Measurements from ENCODE around the gene PACRG. TPM values are rescaled to one million over a fixed set of nuclear protein-coding genes. Genes with fewer than 3 reads are reported as not detected.

PACRG gene
- total and polyA plus RNA-seq, 2 donors = 2.2 to 5.6 TPM

- no peak overlapping the region for H3K4me3 ChIP-seq (ENCODE audit: low read depth, low read length)
- 92% methylated on average over 31 of the region's 31 CpGs for WGBS
- H3K4me1 ChIP-seq (ENCODE audit: insufficient read depth) = no peaks in the 10 kb centered on the region
- no peak overlapping the region for H3K27ac ChIP-seq (ENCODE audit: low read depth)
- no peak for DNase-seq (ENCODE audit: extremely low spot score)
- H3K36me3 ChIP-seq (ENCODE audit: insufficient read depth) = no peaks in the 10 kb centered on the region
Measured at GRCh38 chr6:163195721-163196691, 468.2 kb downstream of the PACRG start.

- no peaks in the 10 kb centered on the region for H3K4me1 ChIP-seq (ENCODE audit: insufficient read depth)
- no peak overlapping the region for H3K4me3 ChIP-seq (ENCODE audit: low read depth, low read length)
- 77% methylated on average over 3 of the region's 3 CpGs for WGBS
- DNase-seq (ENCODE audit: extremely low spot score) = no peak
- H3K27ac ChIP-seq (ENCODE audit: low read depth) = no peak overlapping the region
- H3K36me3 ChIP-seq (ENCODE audit: insufficient read depth) = no peaks in the 10 kb centered on the region
Measured at GRCh38 chr6:163197839-163198238, 470.1 kb downstream of the PACRG start.

- no peak overlapping the region for H3K4me3 ChIP-seq (ENCODE audit: low read depth, low read length)
- H3K4me1 ChIP-seq (ENCODE audit: insufficient read depth) = no peaks in the 10 kb centered on the region
- DNase-seq (ENCODE audit: extremely low spot score) = no peak
- WGBS = 90% methylated on average over 6 of the region's 6 CpGs
- H3K27ac ChIP-seq (ENCODE audit: low read depth) = no peak overlapping the region
- no peaks in the 10 kb centered on the region for H3K36me3 ChIP-seq (ENCODE audit: insufficient read depth)
Measured at GRCh38 chr6:163198396-163198795, 470.6 kb downstream of the PACRG start.

- DNase-seq (ENCODE audit: extremely low spot score) = no peak
- Histone ChIP-seq H3K36me3 (ENCODE audit: insufficient read depth) (no peaks in the 10 kb centered on the region), H3K4me1 (ENCODE audit: insufficient read depth) (no peaks in the 10 kb centered on the region), H3K27ac (ENCODE audit: low read depth) (no peak overlapping the region), H3K4me3 (ENCODE audit: low read depth, low read length) (no peak overlapping the region)
- WGBS = 84% methylated on average over 4 of the region's 4 CpGs
Measured at GRCh38 chr6:163199371-163199770, 471.6 kb downstream of the PACRG start.

- H3K4me3 ChIP-seq (ENCODE audit: low read depth, low read length) = no peak overlapping the region
- no peaks in the 10 kb centered on the region for H3K36me3 ChIP-seq (ENCODE audit: insufficient read depth)
- no peaks in the 10 kb centered on the region for H3K4me1 ChIP-seq (ENCODE audit: insufficient read depth)
- DNase-seq (ENCODE audit: extremely low spot score) = no peak
- WGBS = 87% methylated on average over 11 of the region's 11 CpGs
- no peak overlapping the region for H3K27ac ChIP-seq (ENCODE audit: low read depth)
Measured at GRCh38 chr6:163200289-163200688, 472.5 kb downstream of the PACRG start.

- Histone ChIP-seq H3K36me3 (ENCODE audit: insufficient read depth) (no peaks in the 10 kb centered on the region), H3K4me3 (ENCODE audit: low read depth, low read length) (no peak overlapping the region), H3K4me1 (ENCODE audit: insufficient read depth) (no peaks in the 10 kb centered on the region), H3K27ac (ENCODE audit: low read depth) (no peak overlapping the region)
- WGBS = 85% methylated on average over 8 of the region's 8 CpGs
- no peak for DNase-seq (ENCODE audit: extremely low spot score)
Measured at GRCh38 chr6:163200694-163201093, 472.9 kb downstream of the PACRG start.

- no peaks in the 10 kb centered on the region for H3K36me3 ChIP-seq (ENCODE audit: insufficient read depth)
- H3K4me3 ChIP-seq (ENCODE audit: low read depth, low read length) = no peak overlapping the region
- WGBS = 87% methylated on average over 12 of the region's 12 CpGs
- H3K4me1 ChIP-seq (ENCODE audit: insufficient read depth) = no peaks in the 10 kb centered on the region
- no peak overlapping the region for H3K27ac ChIP-seq (ENCODE audit: low read depth)
- DNase-seq (ENCODE audit: extremely low spot score) = no peak
Measured at GRCh38 chr6:163201855-163202254, 474.1 kb downstream of the PACRG start.

GRCh38 chr6:163206196-163206595 is 478.4 kb downstream of the PACRG start:
- no peak overlapping the region for H3K27ac ChIP-seq (ENCODE audit: low read depth)
- no peak for DNase-seq (ENCODE audit: extremely low spot score)
- H3K36me3 ChIP-seq (ENCODE audit: insufficient read depth) = no peaks in the 10 kb centered on the region
- H3K4me3 ChIP-seq (ENCODE audit: low read depth, low read length) = no peak overlapping the region
- 95% methylated on average over 2 of the region's 2 CpGs for WGBS
- H3K4me1 ChIP-seq (ENCODE audit: insufficient read depth) = no peaks in the 10 kb centered on the region

GRCh38 chr6:163207431-163208383 is 479.9 kb downstream of the PACRG start:
- 86% methylated on average over 11 of the region's 11 CpGs for WGBS
- Histone ChIP-seq H3K4me3 (ENCODE audit: low read depth, low read length) (no peak overlapping the region), H3K4me1 (ENCODE audit: insufficient read depth) (no peaks in the 10 kb centered on the region), H3K27ac (ENCODE audit: low read depth) (no peak overlapping the region), H3K36me3 (ENCODE audit: insufficient read depth) (no peaks in the 10 kb centered on the region)
- no peak for DNase-seq (ENCODE audit: extremely low spot score)

GRCh38 chr6:163209005-163209404 is 481.2 kb downstream of the PACRG start:
- Histone ChIP-seq H3K4me3 (ENCODE audit: low read depth, low read length) (no peak overlapping the region), H3K27ac (ENCODE audit: low read depth) (no peak overlapping the region), H3K4me1 (ENCODE audit: insufficient read depth) (no peaks in the 10 kb centered on the region), H3K36me3 (ENCODE audit: insufficient read depth) (no peaks in the 10 kb centered on the region)
- DNase-seq (ENCODE audit: extremely low spot score) = no peak
- WGBS = 70% methylated on average over 4 of the region's 4 CpGs

- Histone ChIP-seq H3K4me3 (ENCODE audit: low read depth, low read length) (no peak overlapping the region), H3K4me1 (ENCODE audit: insufficient read depth) (no peaks in the 10 kb centered on the region), H3K36me3 (ENCODE audit: insufficient read depth) (no peaks in the 10 kb centered on the region), H3K27ac (ENCODE audit: low read depth) (no peak overlapping the region)
- WGBS = 91% methylated on average over 1 of the region's 1 CpG
- no peak for DNase-seq (ENCODE audit: extremely low spot score)
Measured at GRCh38 chr6:163212123-163212522, 484.3 kb downstream of the PACRG start.

- no peaks in the 10 kb centered on the region for H3K4me1 ChIP-seq (ENCODE audit: insufficient read depth)
- WGBS = 74% methylated on average over 1 of the region's 1 CpG
- no peak for DNase-seq (ENCODE audit: extremely low spot score)
- no peak overlapping the region for H3K4me3 ChIP-seq (ENCODE audit: low read depth, low read length)
- H3K36me3 ChIP-seq (ENCODE audit: insufficient read depth) = no peaks in the 10 kb centered on the region
- H3K27ac ChIP-seq (ENCODE audit: low read depth) = no peak overlapping the region
Measured at GRCh38 chr6:163214259-163214658, 486.5 kb downstream of the PACRG start.

- Histone ChIP-seq H3K36me3 (ENCODE audit: insufficient read depth) (no peaks in the 10 kb centered on the region), H3K27ac (ENCODE audit: low read depth) (no peak overlapping the region), H3K4me1 (ENCODE audit: insufficient read depth) (no peaks in the 10 kb centered on the region), H3K4me3 (ENCODE audit: low read depth, low read length) (no peak overlapping the region)
- no peak for DNase-seq (ENCODE audit: extremely low spot score)
- WGBS = 88% methylated on average over 5 of the region's 5 CpGs
Measured at GRCh38 chr6:163218361-163218894, 490.7 kb downstream of the PACRG start.

Measured in urinary bladder (tissue), 4 donors.